HPDE6-E6E7 (cell line): ENCODE measurements around the gene HGFAC.

Experiments
- DNase-seq: peaks from one replicate; pipeline ENCODE4 v3.0.0; 2011; ENCODE audit warnings: missing footprints; ENCODE audit errors: extremely low spot score

Gene HGFAC

GRCh38 chr4:3426465-3427133, 15.2 kb upstream of the HGFAC start:
- no peak for DNase-seq

GRCh38 chr4:3427134-3427476, 14.7 kb upstream of the HGFAC start:
- DNase-seq: no peak

GRCh38 chr4:3427706-3428446, 13.9 kb upstream of the HGFAC start:
- DNase-seq: no peak

- no peak for DNase-seq
These were observed 12.1 kb upstream of the HGFAC start for GRCh38 chr4:3429651-3430050.

- no peak for DNase-seq
These were observed 11.2 kb upstream of the HGFAC start for GRCh38 chr4:3430524-3430923.

GRCh38 chr4:3431446-3431993, 10.2 kb upstream of the HGFAC start:
- no peak for DNase-seq

- no peak for DNase-seq
These were observed 9.4 kb upstream of the HGFAC start for GRCh38 chr4:3432381-3432790.

- DNase-seq: no peak
These were observed 8.5 kb upstream of the HGFAC start for GRCh38 chr4:3433138-3433869.

GRCh38 chr4:3434881-3435685, 6.7 kb upstream of the HGFAC start:
- no peak for DNase-seq

- DNase-seq: no peak
These were observed 6.1 kb upstream of the HGFAC start for GRCh38 chr4:3435686-3435956.

- DNase-seq: no peak
These were observed 5.5 kb upstream of the HGFAC start for GRCh38 chr4:3436048-3436797.

- DNase-seq: peak; percentile 94
These were observed 4.8 kb upstream of the HGFAC start for GRCh38 chr4:3436798-3437581.

- DNase-seq: peak; percentile 70
These were observed 4.2 kb upstream of the HGFAC start for GRCh38 chr4:3437582-3437936.

- DNase-seq: no peak
These were observed 3.5 kb upstream of the HGFAC start for GRCh38 chr4:3437998-3438846.

- DNase-seq: no peak
These were observed 3.0 kb upstream of the HGFAC start for GRCh38 chr4:3438847-3439180.

- no peak for DNase-seq
These were observed 2.4 kb upstream of the HGFAC start for GRCh38 chr4:3439391-3439790.

GRCh38 chr4:3440011-3440410, 1.8 kb upstream of the HGFAC start:
- no peak for DNase-seq

GRCh38 chr4:3440979-3441500, 728 bp upstream of the HGFAC start:
- peak; percentile 69 for DNase-seq

- DNase-seq: no peak
These were observed 741 bp downstream of the HGFAC start for GRCh38 chr4:3442460-3442958.
